ENCODE data around the gene ACSL4.
A peak's percentile ranks its signal among the peaks of the same experiment; 100 is the strongest.
"Not testable (repeated sequence)": the region's sequence is repeated elsewhere in the genome, so short reads cannot be mapped to it uniquely, and the experiment has no call there.

The ACSL4 gene

DNA sequence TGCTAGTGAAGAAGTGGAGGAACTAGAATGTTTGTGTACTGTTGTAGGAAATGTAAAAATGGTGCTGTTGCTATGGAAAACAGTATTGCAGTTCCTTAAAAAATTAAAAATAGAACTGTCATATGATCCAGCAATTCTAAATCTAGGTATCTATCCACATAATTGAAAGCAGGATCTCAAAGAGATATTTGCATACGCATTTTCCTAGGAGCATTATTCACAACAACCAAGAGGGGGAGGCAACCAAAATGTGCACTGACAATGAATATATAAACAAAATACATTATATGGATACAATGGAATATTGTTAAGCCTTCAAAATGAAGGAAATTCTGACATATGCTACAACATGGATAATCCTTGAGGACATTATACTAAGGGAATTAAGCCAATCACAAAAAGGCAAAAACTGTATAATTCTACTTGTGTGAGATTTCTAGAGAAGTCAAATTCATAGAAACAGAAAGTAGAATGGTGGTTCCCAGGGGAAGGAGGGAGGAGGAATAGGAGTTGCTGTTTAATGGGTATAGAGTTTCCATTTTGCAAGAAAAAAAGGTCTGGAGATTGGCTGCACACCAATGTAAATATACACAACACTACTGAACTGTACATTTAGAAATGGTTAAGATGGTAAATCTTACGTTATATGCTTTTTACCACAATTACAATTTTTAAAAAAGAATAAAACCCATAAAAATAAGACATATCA lies 72.5 kb downstream of the ACSL4 start:
- no peak for DNase-seq

DNA sequence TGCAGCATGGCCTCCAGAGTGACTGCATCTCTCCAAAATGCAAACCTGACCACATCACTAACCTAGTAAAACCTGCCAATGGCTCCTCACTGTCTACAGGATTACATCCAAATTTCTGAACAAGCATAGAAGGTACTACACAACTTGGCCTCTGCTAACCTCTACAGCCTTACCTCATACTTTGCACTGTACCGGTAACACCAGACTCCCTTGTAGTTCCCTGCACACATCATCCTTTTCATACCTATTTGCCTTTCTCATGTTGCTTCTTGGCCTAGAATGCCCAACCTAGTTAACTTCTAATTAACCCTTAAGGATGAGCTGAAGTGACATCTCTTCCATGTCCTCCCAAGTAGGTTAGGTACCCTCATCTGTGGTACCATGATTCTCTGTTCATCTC lies 74.7 kb downstream of the ACSL4 start:
- no peak for DNase-seq

DNA sequence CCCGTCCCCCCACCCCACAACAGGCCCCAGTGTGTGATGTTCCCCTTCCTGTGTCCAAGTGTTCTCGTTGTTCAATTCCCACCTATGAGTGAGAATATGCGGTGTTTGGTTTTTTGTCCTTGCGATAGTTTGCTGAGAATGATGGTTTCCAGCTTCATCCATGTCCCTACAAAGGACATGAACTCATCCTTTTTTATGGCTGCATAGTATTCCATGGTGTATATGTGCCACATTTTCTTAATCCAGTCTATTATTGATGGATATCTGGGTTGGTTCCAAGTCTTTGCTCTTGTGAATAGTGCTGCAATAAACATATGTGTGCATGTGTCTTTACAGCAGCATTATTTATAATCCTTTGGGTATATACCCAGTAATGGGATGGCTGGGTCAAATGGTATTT lies 75.7 kb downstream of the ACSL4 start:
- not testable (repeated sequence) for DNase-seq

DNA sequence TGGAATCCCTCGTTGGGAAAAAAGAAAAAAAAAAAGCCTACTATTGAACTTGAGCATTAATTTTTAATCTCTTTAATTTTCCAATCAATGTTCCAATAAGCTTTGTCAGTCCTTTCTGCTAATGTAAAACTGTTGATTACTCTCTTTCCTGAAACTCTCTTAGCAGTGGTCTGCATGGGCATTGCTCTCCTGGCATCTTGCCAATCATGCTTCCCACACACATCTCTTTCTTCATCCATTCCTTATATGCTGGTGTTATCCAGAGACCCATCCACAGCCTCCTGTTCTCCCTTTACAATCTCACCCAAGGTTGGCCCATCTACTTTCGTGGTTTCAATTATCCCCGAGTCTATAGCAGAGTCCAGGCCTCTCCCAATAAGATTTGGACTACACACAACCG lies 76.3 kb downstream of the ACSL4 start:
- no peak for DNase-seq

DNA sequence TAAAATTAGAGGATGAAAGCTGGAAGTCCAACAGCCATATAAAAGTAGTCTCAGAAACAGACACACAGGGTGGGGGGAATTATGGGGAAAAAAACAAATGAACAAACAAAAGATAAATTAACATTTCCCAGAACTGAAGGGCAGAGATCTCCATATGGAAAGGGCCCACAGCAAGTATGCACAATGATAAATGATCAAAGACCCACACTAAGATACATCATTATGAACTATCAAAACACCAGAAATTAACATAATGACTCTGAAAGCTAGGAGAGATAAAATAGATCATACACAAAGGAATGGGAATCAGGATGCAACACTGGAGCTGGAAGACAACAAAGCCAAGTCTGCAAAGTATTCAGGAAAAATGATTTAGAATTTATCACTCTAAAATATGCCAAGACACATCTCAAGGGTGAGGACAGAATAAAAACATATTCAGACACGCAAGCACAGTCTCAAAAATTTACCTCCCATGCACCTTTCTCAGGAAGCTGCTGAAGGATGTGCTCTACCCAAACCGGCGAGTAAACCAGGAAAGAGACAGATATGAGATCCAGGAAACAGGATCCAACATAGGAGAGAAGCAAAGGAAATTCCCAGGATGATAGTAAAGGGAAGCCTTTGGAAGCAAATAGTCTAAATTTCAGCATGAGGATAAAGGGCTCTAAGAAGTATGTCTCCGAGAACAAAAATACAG lies 77.4 kb downstream of the ACSL4 start:
- no peak for DNase-seq

DNA sequence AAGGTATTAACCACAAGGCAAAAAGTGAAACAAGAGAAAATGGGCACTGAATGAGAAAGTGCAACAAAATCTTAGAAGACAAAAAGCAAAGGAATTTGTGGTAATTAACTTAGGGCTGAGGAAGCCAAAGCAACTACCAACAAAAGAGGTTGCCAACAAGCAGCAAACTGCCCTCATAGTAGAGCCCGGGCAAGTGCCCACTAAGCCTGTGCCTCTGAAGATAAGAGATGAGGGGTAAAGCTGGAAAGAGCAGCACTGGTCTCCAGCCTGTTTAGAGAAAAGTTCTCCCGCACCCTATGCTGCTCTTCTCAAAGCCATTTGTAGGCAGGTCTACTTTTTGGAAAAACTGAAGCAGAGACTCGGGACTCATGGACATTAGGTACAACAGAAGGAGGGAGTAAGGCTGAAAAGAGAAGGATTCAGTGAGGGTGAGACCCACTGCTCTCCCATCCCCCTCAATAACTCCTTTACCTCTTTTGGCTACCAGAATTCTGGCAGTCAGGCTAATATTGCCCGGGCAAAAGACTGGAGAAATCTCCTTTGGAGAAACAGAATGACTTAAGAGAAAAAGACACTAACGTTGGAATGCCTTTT lies 78.4 kb downstream of the ACSL4 start:
- no peak for DNase-seq

DNA sequence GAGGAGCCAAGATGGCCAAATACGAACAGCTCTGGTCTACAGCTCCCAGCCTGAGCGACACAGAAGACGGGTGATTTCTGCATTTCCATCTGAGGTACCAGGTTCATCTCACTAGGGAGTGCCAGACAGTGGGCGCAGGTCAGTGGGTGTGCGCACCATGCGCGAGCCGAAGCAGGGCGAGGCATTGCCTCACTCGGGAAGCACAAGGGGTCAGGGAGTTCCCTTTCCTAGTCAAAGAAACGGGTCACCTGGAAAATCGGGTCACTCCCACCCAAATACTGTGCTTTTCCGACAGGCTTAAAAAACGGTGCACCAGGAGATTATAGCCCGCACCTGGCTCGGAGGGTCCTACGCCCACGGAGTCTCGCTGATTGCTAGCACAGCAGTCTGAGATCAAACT lies 88.4 kb downstream of the ACSL4 start:
- DNase-seq: not testable (repeated sequence)

DNA sequence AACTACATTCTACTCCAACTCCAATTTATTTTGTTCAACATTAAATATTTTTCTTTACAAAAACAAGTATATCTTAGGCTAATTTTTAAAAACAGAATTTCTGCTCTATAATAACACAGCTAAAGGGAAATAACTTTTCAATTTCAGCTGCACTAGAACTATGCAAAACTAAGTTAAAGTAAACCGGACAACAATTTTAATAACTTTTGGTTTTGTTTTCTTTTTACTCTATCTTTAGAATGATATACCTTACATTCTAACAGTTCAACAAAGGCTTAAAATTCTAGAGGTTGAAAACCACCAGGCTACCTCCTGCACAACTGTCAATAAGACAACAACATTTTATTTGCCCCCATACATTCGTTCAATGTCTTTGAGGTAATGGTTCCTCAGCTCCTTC lies 89.4 kb downstream of the ACSL4 start:
- DNase-seq: no peak

DNA sequence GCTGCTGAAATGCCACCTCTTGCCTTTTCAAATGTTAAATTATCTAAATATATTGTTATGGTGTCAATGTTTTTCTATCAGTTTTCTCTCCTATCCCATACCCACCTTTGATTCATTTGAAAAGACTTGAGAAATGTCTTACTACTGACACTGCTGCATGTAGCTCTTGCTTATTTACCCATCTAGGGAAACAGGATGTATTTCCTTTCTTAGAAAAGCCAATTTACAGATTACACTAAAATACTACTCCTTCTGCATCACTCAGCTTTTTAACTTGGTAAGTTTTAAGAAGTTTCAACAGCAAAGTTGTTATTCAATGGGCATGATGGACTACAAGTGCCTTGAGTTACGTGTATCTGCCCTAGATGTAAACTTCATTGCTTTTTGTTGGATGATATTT lies 94.9 kb downstream of the ACSL4 start:
- DNase-seq: no peak

DNA sequence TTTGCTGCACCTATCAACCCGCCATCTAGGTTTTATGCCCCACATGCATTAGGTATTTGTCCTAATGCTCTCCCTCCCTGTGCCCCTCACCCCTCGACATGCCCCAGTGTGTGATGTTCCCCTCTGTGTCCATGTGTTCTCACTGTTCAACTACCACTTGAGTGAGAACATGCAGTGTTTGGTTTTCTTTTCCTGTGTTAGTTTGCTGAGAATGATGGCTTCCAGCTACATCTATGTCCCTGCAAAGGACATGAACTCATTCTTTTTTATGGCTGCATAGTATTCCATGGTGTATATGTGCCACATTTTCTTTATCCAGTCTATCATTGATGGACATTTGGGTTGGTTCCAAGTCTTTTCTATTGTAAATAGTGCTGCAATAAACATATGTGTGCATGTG lies 95.6 kb downstream of the ACSL4 start:
- DNase-seq: not testable (repeated sequence)

DNA sequence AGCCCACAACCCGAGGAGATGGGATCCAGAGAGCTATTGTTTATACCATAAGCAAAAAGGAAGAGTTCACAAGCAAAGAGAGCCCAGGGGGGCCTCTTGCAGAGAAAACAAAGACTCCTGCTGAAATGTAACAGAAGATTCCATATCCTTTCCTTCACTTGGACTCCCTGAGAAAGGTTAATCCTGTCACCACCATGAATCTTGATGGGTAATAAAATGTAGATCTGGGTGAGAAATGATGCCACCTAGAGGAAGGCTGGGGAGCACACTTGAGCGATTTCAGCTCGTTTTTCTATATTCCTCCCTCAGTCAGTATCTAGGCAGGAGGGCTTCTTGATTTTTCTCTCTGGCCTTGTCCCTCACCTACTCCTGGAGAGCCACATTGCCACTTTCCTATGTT lies 97.9 kb downstream of the ACSL4 start:
- DNase-seq: peak; percentile 13

DNA sequence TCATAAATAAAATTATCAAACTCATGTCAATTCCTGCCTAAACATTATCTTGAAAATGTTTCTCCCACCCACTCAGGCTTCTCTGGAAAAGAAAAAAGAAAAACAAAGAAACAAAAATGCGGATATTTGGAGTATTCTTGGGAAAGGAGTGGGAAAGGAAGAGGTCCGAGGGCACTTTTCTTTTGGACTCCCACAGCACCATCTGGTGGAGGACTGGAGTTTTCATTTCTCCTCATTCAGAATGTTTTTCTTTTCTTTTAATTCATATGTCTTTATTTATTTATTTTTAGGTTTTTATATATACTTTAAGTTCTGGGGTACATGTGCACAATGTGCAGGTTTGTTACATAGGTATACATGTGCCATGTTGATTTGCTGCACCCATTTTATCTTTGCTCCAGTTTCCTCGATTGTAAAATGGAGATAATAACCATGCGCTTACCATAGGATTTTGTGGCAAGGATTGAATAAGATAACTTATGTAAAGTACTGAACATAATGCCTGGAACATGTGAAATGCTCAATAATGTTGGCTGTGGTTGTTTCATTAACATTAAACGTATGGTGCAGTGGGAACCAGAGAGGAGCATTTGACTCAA lies 100.1 kb downstream of the ACSL4 start:
- no peak for DNase-seq

DNA sequence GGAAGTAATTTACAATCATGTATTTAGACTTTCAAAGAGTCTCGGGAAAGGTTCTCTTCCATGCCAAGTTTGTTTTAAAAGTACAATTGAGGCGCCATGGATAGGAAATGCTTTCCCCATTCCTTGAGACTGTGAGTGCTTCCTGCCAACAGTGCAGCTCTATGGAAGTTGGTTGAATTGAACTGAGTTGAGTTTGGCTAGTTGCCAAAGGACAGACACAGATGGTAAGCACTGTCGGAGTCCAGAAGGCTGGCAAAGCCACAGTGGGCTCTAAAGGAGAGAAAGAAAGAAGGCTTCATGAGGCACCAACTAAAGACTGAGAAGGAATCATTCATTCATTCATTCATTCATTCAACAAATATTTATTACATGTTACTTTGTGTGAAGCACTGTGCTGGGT lies 103.7 kb downstream of the ACSL4 start:
- no peak for DNase-seq

DNA sequence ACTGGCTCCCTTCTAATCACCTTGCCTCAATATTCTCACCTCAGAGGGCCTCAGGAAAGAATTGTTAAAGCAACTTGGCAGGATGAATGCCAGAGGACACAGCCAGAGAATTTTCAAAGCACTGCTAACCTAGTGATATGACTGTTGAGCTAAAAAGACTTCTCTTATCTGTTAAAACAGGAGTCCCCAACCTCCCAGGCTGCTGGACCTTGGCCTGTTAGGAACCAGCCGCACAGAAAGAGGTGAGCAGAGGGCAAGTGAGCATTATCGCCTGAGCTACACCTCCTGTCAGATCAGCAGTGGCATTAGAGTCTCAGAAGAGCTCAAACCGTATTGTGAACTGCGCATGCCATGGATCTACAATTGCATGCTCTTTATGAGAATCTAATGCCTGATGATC lies 106.4 kb downstream of the ACSL4 start:
- DNase-seq: no peak

DNA sequence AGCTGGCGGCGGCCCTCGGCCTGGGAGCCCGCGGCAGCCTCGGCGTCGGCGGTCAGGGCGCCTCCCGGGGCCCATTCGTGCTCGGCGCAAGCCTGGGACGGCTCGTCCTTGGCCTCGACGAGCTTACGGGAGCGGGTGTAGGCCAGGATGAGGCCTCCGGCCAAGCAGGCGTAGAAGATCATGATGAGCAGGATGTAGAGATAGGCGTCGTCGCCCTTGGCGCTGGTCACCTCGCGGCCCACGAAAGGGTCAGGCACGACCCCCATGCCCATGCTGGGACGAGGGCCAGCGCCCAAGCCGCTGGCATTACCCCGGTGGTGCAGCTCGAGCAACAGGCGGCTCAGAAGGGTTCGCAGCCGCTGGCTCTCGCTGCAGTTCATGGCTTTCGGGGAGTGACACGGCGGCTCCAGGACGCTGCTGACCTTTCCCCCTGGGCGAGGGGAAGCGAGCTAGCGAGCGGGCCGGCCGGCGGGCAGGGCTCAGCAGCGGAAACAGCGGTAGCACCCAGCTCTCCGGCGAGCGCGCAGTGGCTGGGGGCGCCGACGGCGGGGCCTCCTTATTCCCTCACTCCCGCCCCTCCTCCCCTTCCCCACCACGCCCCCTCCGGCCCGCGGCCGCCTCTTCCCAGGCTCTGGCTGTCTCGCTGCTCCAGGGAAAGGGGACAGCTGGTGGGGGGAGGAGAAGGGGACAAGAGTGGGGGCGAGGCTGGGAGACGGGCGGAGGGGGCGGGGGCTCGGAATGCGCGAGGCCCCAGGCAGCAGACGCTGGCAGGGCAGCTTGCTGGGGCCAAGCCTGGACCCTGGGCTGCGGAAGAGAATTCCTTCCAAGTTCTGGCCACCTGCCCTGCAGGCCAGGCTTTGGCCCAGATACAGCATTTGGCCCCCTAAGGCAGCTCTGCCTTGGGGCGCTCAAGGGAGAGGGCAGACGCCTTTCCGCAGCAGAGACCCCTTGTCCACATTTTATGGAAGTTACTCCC lies 108.1 kb downstream of the ACSL4 start, which contains the start of gene KCNE5:
KCNE5 (minus strand) TSS at position 532 of the 976 bp plus-strand sequence; CDS start at position 380, 152 bp downstream.
- DNase-seq: no peak

DNA sequence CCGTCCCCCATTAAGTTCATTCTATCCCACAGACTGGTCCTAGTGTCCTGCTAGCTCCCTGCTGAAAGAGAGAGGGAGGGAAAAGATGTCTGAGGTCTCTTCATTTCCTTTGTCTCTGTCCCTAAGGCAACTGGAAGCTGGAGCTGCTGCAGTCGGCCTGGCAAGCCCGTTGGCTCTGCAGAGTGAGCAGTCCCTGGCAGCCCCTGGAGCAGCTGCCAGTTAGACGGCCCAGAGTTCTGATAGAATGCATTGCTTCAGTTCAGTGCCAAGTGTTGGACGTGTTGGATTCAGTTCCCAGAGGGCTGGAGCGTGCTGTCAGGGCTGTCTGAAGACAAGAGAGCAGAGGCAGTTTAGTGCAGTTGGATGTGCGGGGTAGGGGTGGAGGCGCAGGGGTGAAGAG lies 109.1 kb downstream of the ACSL4 start:
- no peak for DNase-seq

DNA sequence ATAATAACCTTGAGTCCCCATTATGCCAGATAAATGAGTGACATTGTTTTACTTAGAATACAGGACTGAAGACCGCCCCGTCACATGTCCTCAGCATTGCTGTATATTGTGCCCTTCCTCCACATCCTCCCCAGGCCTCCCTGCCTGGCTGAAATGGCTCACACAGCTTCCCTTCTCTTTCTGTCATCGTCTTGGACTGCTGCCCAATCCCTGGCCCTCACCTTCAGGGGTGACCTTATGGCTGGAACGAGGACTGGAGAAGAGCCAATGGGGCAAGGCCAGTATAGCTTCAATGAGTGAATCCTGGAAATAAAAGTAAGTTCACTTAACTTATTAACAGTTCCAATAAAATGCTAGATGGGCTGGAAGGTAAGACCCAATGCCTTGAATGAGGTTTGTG lies 110.8 kb downstream of the ACSL4 start:
- DNase-seq: no peak

DNA sequence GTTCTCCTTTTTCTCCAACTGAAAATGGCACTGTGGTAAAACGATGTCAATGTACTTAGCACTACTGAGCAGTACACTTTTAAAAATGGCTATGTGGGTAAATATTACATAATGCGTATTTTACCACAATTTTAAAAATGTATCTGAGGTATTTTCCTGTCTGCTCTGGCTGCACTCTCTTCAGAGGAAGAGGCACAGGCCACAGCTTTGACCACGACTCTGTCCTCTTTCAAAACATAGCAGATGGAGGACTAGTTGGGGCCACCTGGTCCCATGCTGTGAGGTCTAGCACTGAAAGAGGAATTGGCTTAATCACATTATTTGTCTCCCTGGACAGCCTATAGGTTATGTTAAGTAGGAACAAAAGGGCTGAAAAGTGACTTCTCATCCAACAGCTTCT lies 113.3 kb downstream of the ACSL4 start:
- no peak for DNase-seq

DNA sequence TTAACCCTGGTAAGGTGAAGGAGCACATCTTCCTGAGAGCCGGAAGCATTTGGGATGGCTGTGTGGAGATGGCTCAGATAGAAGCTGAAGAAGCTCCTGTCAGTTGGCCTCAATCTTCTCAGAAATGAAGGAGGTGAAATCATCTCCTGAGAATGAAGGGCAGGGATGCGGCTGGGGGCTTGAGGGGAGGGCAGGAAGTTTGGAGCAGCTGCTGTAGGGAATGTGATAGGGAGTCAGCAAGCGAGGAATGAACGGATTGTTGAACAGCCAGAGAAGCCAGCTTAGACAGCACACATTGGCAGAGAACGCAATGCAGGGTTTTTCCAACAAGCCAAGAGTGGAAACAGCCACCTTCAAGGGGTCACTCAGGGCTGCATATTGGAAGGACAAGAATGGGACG lies 118.1 kb downstream of the ACSL4 start:
- no peak for DNase-seq

DNA sequence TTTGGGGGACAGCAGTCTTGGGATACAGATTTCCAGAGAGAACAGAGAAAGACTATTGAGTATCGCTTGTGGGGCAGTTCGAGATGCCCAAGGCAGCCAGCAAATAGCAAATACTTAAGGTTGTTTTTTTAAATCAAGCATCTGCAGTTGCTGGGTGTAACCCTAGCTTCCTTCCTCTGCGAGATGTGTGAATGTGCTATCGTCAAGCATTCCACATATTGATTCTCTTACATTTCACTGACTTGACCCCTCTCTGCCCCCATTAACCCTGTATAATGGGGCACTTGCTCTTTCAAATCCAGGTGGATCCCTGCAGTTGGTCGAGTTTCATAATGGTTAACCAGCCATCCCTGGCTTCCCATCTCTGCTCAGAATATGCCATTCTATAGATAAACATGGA lies 131.6 kb downstream of the ACSL4 start:
- no peak for DNase-seq

DNA sequence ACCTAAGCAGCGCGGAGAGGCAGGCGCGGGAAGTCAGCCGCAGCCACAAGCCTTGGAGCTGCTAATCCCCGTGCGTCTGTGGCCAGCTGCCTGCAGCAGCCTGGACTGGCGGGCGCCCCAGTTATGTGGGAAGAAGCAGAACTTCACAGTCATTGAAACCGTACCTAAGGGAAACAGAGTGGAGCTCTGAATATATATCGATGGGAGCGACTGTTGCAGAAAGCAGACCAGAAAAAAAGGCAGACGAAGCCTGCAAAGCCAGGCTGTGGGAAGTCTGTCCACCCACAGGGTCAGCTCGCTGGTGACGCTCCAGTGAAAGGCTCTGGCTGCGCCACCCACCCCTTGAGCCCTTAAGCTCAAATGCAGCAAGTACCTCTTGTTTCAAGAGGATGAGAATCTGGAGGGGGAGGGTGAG lies 132.8 kb downstream of the ACSL4 start:
- no peak for DNase-seq

DNA sequence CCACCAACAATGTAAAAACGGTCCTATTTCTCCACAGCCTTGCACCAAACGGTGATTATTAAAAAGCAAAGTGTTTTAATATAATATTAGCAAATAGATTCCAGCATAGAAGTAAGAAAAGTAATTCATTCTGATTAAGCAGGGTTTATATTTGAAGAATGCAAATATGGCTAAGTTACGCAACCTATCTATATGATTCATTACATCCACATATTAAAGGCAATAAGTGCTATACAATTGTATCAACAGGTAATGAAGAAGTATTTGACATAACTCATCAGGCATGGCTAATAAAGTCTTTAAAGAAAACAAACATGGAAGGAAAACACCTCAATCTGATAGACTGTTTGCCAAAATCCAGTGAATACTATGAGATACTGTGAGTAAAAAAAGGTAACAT lies 137.0 kb downstream of the ACSL4 start:
- no peak for DNase-seq

Data from activated CD4-positive, alpha-beta T cell treated with anti-CD3 and anti-CD28 coated beads, Interleukin-10, Interleukin-2, amounts not matched to agents 100 ng/mL and 50 ng/mL, durations not matched to agents 16 hours and 8 hours (primary cell).